Measurements from ENCODE around the gene C6orf47. TPM values are rescaled to one million over a fixed set of nuclear protein-coding genes. Genes with fewer than 3 reads are reported as not detected.

Gene C6orf47
- total and polyA plus RNA-seq, 2 of the 13 experiments (the other 11 are each of a cell fraction or from before 2014, with no cell fraction given), result 1.7 to 18.1 TPM

- TF ChIP-seq ZNF556 (CRISPR knock-in tag; IDR thresholded peaks at IDR 0.05; ENCODE audit: borderline replicate concordance) (no peak), ZGPAT (CRISPR knock-in tag; IDR thresholded peaks at IDR 0.05) (peak; percentile 59; the same call in 1 of the 2 replicates), DNMT1 (CRISPR knock-in tag; IDR thresholded peaks at IDR 0.05) (no peak; the same call in 1 of the 2 replicates), EZH2 (conservative IDR thresholded peaks at IDR 0.05; ENCODE audit: low read depth, low read length) (no peak), U2AF2 (IDR thresholded peaks at IDR 0.05; ENCODE audit: low read depth, low read length) (no peak), ZNF724P (CRISPR knock-in tag; IDR thresholded peaks at IDR 0.05; ENCODE audit: borderline replicate concordance) (no peak), ZBED4 (CRISPR knock-in tag; IDR thresholded peaks at IDR 0.05; ENCODE audit: borderline replicate concordance) (no peak; the same call in 1 of the 2 replicates), CENPX (CRISPR knock-in tag; IDR thresholded peaks at IDR 0.05) (no peak), ZBTB21 (CRISPR knock-in tag; IDR thresholded peaks at IDR 0.05) (peak; percentile 84; the same call in 1 of the 2 replicates), AHR (CRISPR knock-in tag; IDR thresholded peaks at IDR 0.05) (no peak), ZNF317 (CRISPR knock-in tag; IDR thresholded peaks at IDR 0.05) (peak; percentile 78), GATAD2A (CRISPR knock-in tag; IDR thresholded peaks at IDR 0.05) (no peak; the same call in 1 of the 2 replicates), AGO2 (optimal IDR thresholded peaks at IDR 0.05; ENCODE audit: low read depth, low read length) (no peak), ZFX (CRISPR knock-in tag; IDR thresholded peaks at IDR 0.05; ENCODE audit: low read depth) (peak; percentile 79), ZNF552 (CRISPR knock-in tag; IDR thresholded peaks at IDR 0.05; ENCODE audit: borderline replicate concordance) (0 out of 2 replicates have a peak, but pooled peaks have one; percentile 55), ADNP (CRISPR knock-in tag; IDR thresholded peaks at IDR 0.05) (no peak), POLR2G (IDR thresholded peaks at IDR 0.05; ENCODE audit: low read depth, low read length) (peak; percentile 89), ZNF10 (CRISPR knock-in tag; IDR thresholded peaks at IDR 0.05; ENCODE audit: borderline replicate concordance, low read depth) (no peak), ZNF460 (CRISPR knock-in tag; IDR thresholded peaks at IDR 0.05; ENCODE audit: borderline replicate concordance) (no peak), TCF7L2 (IDR thresholded peaks at IDR 0.05; ENCODE audit: low read depth, low read length) (no peak), ZNF274 (CRISPR knock-in tag; IDR thresholded peaks at IDR 0.05) (no peak), ZNF614 (CRISPR knock-in tag; IDR thresholded peaks at IDR 0.05; ENCODE audit: borderline replicate concordance) (no peak), ZC3H13 (CRISPR knock-in tag; IDR thresholded peaks at IDR 0.05) (peak; percentile 72; the same call in 1 of the 2 replicates)
- TF ChIP-seq, protein P1, sequence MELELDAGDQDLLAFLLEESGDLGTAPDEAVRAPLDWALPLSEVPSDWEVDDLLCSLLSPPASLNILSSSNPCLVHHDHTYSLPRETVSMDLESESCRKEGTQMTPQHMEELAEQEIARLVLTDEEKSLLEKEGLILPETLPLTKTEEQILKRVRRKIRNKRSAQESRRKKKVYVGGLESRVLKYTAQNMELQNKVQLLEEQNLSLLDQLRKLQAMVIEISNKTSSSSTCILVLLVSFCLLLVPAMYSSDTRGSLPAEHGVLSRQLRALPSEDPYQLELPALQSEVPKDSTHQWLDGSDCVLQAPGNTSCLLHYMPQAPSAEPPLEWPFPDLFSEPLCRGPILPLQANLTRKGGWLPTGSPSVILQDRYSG (CRISPR knock-in tag; IDR thresholded peaks at IDR 0.05), result no peak
Observed at GRCh38 chr6:31619805-31620585, 40.6 kb downstream of the C6orf47 start (continued).

Measured in HepG2 (cell line).